Measurements from ENCODE around the gene IRF4. TPM values are rescaled to one million over a fixed set of nuclear protein-coding genes. Genes with fewer than 3 reads are reported as not detected.

The IRF4 gene
- total and polyA plus RNA-seq, 2 donors (not counting 1 experiment from before 2014, with no cell fraction given) = 75.7 to 142 TPM

GRCh38 chr6:428047-428603, 36.6 kb downstream of the IRF4 start:
- Mint-ChIP-seq H3K27ac (no peak overlapping the region), H3K27me3 (no peaks in the 10 kb centered on the region), H3K9me3 (ENCODE audit: insufficient read depth) (no peaks in the 10 kb centered on the region), H3K4me3 (no peak overlapping the region), H3K4me1 (peaks cover 15% of the 10 kb centered on the region)
- intact Hi-C loops (cut with micrococcal nuclease) = no loop called here
- Histone ChIP-seq H3K4me2 (replicated peaks; ENCODE audit: low read depth, low read length, poor library complexity, severe bottlenecking) (no peak overlapping the region), H3K79me2 (ENCODE audit: control insufficient read depth, insufficient read depth, low read length) (no peaks in the 10 kb centered on the region), H3K4me1 (ENCODE audit: control insufficient read depth in 2 of 2, insufficient read depth in 2 of 2, low read length in 2 of 2) (peaks cover 4 to 13% of the 10 kb centered on the region in 2 donors), H3K36me3 (replicated peaks in 1 of 2; ENCODE audit: control extremely low read depth in 1 of 2, control insufficient read depth in 1 of 2, extremely low read depth in 1 of 2, insufficient read depth in 2 of 2, low read length in 1 of 2) (no peaks in the 10 kb centered on the region), H2AFZ (ENCODE audit: insufficient read depth, low read depth, low read length, poor library complexity, severe bottlenecking) (no peak overlapping the region), H3K4me3 (ENCODE audit: control extremely low read depth in 1 of 5, extremely low read depth in 1 of 5, insufficient read depth in 1 of 5, low read depth in 2 of 5, low read length in 4 of 5) (no peak overlapping the region), H4K20me1 (ENCODE audit: control insufficient read depth, insufficient read depth, low read length, poor library complexity, severe bottlenecking) (no peaks in the 10 kb centered on the region), H3K27ac (ENCODE audit: low read length in 2 of 2) (no peak overlapping the region), H3K9ac (ENCODE audit: low read length) (no peak overlapping the region), H3K9me3 (ENCODE audit: control extremely low read depth in 1 of 3, control insufficient read depth in 2 of 3, insufficient read depth in 1 of 3, low read length in 2 of 3) (peaks cover 0 to 25% (median 0%) of the 10 kb centered on the region in 3 donors), H3K27me3 (replicated peaks in 1 of 4; ENCODE audit: control extremely low read depth in 1 of 4, control insufficient read depth in 3 of 4, insufficient read depth in 4 of 4, low read length in 3 of 4) (no peaks in the 10 kb centered on the region)
- TF ChIP-seq, protein P1, sequence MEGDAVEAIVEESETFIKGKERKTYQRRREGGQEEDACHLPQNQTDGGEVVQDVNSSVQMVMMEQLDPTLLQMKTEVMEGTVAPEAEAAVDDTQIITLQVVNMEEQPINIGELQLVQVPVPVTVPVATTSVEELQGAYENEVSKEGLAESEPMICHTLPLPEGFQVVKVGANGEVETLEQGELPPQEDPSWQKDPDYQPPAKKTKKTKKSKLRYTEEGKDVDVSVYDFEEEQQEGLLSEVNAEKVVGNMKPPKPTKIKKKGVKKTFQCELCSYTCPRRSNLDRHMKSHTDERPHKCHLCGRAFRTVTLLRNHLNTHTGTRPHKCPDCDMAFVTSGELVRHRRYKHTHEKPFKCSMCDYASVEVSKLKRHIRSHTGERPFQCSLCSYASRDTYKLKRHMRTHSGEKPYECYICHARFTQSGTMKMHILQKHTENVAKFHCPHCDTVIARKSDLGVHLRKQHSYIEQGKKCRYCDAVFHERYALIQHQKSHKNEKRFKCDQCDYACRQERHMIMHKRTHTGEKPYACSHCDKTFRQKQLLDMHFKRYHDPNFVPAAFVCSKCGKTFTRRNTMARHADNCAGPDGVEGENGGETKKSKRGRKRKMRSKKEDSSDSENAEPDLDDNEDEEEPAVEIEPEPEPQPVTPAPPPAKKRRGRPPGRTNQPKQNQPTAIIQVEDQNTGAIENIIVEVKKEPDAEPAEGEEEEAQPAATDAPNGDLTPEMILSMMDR (IDR thresholded peaks at IDR 0.05) = no peak
- TF ChIP-seq EZH2 (IDR thresholded peaks at IDR 0.05; ENCODE audit: borderline replicate concordance, insufficient read depth, low read depth, low read length, poor library complexity, severe bottlenecking) = no peak
- WGBS (ENCODE audit: insufficient coverage) = 94% methylated on average over 9 of the region's 11 CpGs
- CTCF ChIA-PET = interaction anchor here (0.8 kb wide), 1 partner anchor 24 kb away, joined by 3 read pairs; no protein-coding TSS in a partner anchor
- DNase-seq (no peak), ATAC-seq (ENCODE audit: low read depth) (no peak)
- POLR2A ChIA-PET = no interaction called here

DNA sequence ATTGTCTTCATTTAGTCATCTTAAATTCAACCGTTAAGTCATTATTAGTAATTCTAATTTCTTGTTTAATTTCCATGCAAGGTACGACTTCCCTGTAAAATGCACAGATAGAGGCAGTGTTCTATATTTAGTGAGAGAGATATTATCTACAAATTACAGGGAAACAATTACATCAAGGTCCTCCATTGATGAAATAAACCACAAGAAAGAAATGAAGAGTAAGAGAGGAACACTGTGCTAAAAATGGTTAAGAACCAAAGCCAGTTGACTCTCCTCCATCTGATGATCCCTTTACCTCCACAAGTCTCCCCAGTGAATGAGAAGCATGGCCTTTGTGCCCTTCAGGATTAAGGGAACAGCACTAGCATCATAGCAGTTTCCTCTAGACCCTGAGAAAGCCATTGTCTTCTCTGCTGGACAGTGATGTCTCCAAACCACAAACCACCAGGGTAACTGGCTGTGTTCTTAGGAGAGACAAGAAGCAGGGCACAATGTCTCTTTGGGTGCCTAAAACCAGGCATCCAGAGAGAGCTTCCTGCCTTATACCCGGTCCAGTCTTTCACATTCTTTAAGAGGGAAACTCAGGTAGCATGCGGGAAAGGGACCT, 38.1 kb downstream of the IRF4 start:
- peaks cover 10 to 17% of the 10 kb centered on the region in 2 donors for H3K4me1 ChIP-seq (ENCODE audit: control insufficient read depth in 2 of 2, insufficient read depth in 2 of 2, low read length in 2 of 2)
- H3K9ac ChIP-seq (ENCODE audit: low read length) = no peak overlapping the region
- Mint-ChIP-seq H3K4me3 (no peak overlapping the region), H3K9me3 (ENCODE audit: insufficient read depth) (no peaks in the 10 kb centered on the region), H3K4me1 (peaks cover 16% of the 10 kb centered on the region), H3K27me3 (no peaks in the 10 kb centered on the region), H3K27ac (no peak overlapping the region)
- TF ChIP-seq, protein P1 (IDR thresholded peaks at IDR 0.05) = no peak
- no peak for TF ChIP-seq EZH2 (IDR thresholded peaks at IDR 0.05; ENCODE audit: borderline replicate concordance, insufficient read depth, low read depth, low read length, poor library complexity, severe bottlenecking)
- no peak overlapping the region for H2AFZ ChIP-seq (ENCODE audit: insufficient read depth, low read depth, low read length, poor library complexity, severe bottlenecking)
- no peak for DNase-seq
- intact Hi-C loops (cut with micrococcal nuclease) = no loop called here
- H3K79me2 ChIP-seq (ENCODE audit: control insufficient read depth, insufficient read depth, low read length) = no peaks in the 10 kb centered on the region
- ChIA-PET CTCF (no interaction called here), POLR2A (no interaction called here)
- no peak overlapping the region for H3K4me3 ChIP-seq (ENCODE audit: control extremely low read depth in 1 of 5, extremely low read depth in 1 of 5, insufficient read depth in 1 of 5, low read depth in 2 of 5, low read length in 4 of 5)
- H3K4me2 ChIP-seq (replicated peaks; ENCODE audit: low read depth, low read length, poor library complexity, severe bottlenecking) = no peak overlapping the region
- no peaks in the 10 kb centered on the region for H3K27me3 ChIP-seq (replicated peaks in 1 of 4; ENCODE audit: control extremely low read depth in 1 of 4, control insufficient read depth in 3 of 4, insufficient read depth in 4 of 4, low read length in 3 of 4)
- ATAC-seq (ENCODE audit: low read depth) = no peak
- peaks cover 0 to 20% (median 0%) of the 10 kb centered on the region in 3 donors for H3K9me3 ChIP-seq (ENCODE audit: control extremely low read depth in 1 of 3, control insufficient read depth in 2 of 3, insufficient read depth in 1 of 3, low read length in 2 of 3)
- 88% methylated on average over 2 of the region's 4 CpGs for WGBS (ENCODE audit: insufficient coverage)
- no peaks in the 10 kb centered on the region for H4K20me1 ChIP-seq (ENCODE audit: control insufficient read depth, insufficient read depth, low read length, poor library complexity, severe bottlenecking)
- no peaks in the 10 kb centered on the region for H3K36me3 ChIP-seq (replicated peaks in 1 of 2; ENCODE audit: control extremely low read depth in 1 of 2, control insufficient read depth in 1 of 2, extremely low read depth in 1 of 2, insufficient read depth in 2 of 2, low read length in 1 of 2)
- no peak overlapping the region for H3K27ac ChIP-seq (ENCODE audit: low read length in 2 of 2)

Measured in B cell (primary cell).